ENCODE measurements around the gene GID8. TPM values are rescaled to one million over a fixed set of nuclear protein-coding genes. Genes with fewer than 3 reads are reported as not detected.

GID8 gene
- total RNA-seq, 2 experiments from 2014 or later: 39.2 to 42.2 TPM

DNA sequence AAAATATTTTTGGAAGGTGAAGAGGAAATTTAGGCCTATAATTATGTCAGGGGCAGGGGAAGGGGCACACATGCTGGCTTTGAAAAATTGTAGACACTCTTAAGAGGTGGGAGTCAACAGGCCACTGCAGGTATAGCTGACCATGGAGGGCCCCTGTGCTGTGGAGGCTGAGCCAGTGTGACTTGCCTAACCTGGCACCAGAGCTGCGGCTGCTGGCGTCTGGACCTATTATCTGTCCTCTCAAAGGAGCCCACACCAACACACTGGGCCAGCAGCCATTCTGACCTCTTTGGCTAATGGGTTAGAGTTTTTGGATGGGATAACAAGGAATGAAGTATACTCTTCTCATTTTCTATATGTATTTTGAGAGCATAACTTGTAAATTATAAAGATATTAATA lies 4.5 kb downstream of the GID8 start:
- intact Hi-C loops (cut with micrococcal nuclease): no loop called here
- ATAC-seq (no peak), DNase-seq (no peak)
- Mint-ChIP-seq H3K9me3 (no peaks in the 10 kb centered on the region), H3K4me3 (no peak overlapping the region), H3K36me3 (ENCODE audit: low read depth) (peaks cover 54% of the 10 kb centered on the region), H3K27ac (no peak overlapping the region), H3K4me1 (ENCODE audit: low read depth) (peaks cover 26% of the 10 kb centered on the region), H3K27me3 (no peaks in the 10 kb centered on the region)
- TF ChIP-seq, protein P1, sequence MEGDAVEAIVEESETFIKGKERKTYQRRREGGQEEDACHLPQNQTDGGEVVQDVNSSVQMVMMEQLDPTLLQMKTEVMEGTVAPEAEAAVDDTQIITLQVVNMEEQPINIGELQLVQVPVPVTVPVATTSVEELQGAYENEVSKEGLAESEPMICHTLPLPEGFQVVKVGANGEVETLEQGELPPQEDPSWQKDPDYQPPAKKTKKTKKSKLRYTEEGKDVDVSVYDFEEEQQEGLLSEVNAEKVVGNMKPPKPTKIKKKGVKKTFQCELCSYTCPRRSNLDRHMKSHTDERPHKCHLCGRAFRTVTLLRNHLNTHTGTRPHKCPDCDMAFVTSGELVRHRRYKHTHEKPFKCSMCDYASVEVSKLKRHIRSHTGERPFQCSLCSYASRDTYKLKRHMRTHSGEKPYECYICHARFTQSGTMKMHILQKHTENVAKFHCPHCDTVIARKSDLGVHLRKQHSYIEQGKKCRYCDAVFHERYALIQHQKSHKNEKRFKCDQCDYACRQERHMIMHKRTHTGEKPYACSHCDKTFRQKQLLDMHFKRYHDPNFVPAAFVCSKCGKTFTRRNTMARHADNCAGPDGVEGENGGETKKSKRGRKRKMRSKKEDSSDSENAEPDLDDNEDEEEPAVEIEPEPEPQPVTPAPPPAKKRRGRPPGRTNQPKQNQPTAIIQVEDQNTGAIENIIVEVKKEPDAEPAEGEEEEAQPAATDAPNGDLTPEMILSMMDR (IDR thresholded peaks at IDR 0.05): no peak
- ChIA-PET CTCF (no interaction called here), POLR2A (interaction anchor here (2.1 kb wide), 1 partner anchor 8 kb away, joined by 5 read pairs; no protein-coding TSS in a partner anchor)

DNA sequence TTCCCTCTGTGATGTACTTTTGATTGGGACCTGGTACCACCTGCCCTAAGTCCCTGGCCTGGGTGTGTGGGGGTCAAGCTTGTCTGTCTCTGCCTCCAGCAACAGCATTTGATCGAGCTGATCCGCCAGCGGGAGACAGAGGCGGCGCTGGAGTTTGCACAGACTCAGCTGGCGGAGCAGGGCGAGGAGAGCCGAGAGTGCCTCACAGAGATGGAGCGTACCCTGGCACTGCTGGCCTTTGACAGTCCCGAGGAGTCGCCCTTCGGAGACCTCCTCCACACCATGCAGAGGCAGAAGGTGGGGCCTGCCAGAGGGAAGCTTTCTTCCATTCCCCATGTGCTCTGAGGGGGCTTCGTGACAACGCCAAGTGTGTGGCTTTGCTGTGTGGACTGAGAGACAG lies 5.4 kb downstream of the GID8 start:
- DNase-seq (no peak), ATAC-seq (no peak)
- H3K4me3 Mint-ChIP-seq: no peak overlapping the region
- no peaks in the 10 kb centered on the region for H3K9me3 Mint-ChIP-seq
- CTCF ChIA-PET: interaction anchor here (1.1 to 1.6 kb wide), 2 partner anchors 27 to 35 kb away, joined by 3 read pairs; no protein-coding TSS in a partner anchor
- intact Hi-C loops (cut with micrococcal nuclease): no loop called here
- TF ChIP-seq, protein P1 (IDR thresholded peaks at IDR 0.05): no peak
- H3K36me3 Mint-ChIP-seq (ENCODE audit: low read depth): peaks cover 60% of the 10 kb centered on the region
- no peaks in the 10 kb centered on the region for H3K27me3 Mint-ChIP-seq
- POLR2A ChIA-PET: interaction anchor here (1.1 to 2.1 kb wide), 2 partner anchors 9 to 16 kb away, joined by 3 to 5 read pairs; no protein-coding TSS in a partner anchor
- no peak overlapping the region for H3K27ac Mint-ChIP-seq
- peaks cover 27% of the 10 kb centered on the region for H3K4me1 Mint-ChIP-seq (ENCODE audit: low read depth)

DNA sequence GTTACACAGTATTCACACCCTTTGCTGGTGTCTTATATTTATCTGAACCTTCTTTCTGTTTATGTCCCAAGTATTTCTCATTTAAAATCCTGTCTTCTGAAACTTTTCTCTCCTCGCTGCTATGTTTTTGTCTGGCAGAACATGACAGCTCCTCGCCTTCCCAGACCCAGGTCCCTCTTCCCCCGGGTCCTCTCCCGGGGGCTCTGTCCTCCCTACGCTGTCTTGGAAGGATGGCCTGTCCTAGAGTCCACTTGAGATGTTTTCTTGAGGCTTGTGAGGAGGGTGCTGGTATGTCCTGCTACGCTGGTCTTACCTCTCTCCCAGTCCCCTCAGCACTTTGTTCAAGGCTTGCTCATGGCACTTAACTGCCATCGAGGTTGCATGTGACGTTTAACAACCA lies 6.2 kb downstream of the GID8 start:
- H3K4me3 Mint-ChIP-seq: no peak overlapping the region
- ATAC-seq (no peak), DNase-seq (no peak)
- intact Hi-C loops (cut with micrococcal nuclease): no loop called here
- H3K27ac Mint-ChIP-seq: no peak overlapping the region
- no peaks in the 10 kb centered on the region for H3K9me3 Mint-ChIP-seq
- peaks cover 25% of the 10 kb centered on the region for H3K4me1 Mint-ChIP-seq (ENCODE audit: low read depth)
- TF ChIP-seq, protein P1 (IDR thresholded peaks at IDR 0.05): no peak
- POLR2A ChIA-PET: interaction anchor here (1.1 to 2.1 kb wide), 3 partner anchors 9 to 17 kb away, joined by 3 to 5 read pairs (median 4); no protein-coding TSS in a partner anchor
- no peaks in the 10 kb centered on the region for H3K27me3 Mint-ChIP-seq
- CTCF ChIA-PET: interaction anchor here (1.1 to 1.6 kb wide), 2 partner anchors 28 to 36 kb away, joined by 3 read pairs; no protein-coding TSS in a partner anchor
- H3K36me3 Mint-ChIP-seq (ENCODE audit: low read depth): peaks cover 65% of the 10 kb centered on the region

DNA sequence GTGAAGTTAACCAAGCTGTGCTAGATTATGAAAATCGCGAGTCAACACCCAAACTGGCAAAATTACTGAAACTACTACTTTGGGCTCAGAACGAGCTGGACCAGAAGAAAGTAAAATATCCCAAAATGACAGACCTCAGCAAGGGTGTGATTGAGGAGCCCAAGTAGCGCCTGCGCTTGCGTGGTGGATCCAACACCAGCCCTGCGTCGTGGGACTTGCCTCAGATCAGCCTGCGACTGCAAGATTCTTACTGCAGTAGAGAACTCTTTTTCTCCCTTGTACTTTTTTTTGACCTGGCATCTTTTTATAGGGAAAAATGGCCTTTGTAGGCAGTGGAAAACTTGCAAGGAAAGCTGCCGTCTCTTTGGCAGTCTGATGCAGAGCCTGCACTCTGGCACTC lies 6.8 kb downstream of the GID8 start:
- intact Hi-C loops (cut with micrococcal nuclease): no loop called here
- Mint-ChIP-seq H3K9me3 (no peaks in the 10 kb centered on the region), H3K4me1 (ENCODE audit: low read depth) (peaks cover 20% of the 10 kb centered on the region), H3K36me3 (ENCODE audit: low read depth) (peaks cover 67% of the 10 kb centered on the region), H3K27ac (no peak overlapping the region), H3K27me3 (no peaks in the 10 kb centered on the region), H3K4me3 (no peak overlapping the region)
- CTCF ChIA-PET: interaction anchor here (1.1 to 1.6 kb wide), 2 partner anchors 29 to 37 kb away, joined by 3 read pairs; no protein-coding TSS in a partner anchor
- POLR2A ChIA-PET: interaction anchor here (0.7 to 1.4 kb wide), 4 partner anchors 8 to 63 kb away, joined by 3 to 4 read pairs (median 3); no protein-coding TSS in a partner anchor
- DNase-seq: no peak
- ATAC-seq: no peak
- TF ChIP-seq, protein P1 (IDR thresholded peaks at IDR 0.05): no peak

DNA sequence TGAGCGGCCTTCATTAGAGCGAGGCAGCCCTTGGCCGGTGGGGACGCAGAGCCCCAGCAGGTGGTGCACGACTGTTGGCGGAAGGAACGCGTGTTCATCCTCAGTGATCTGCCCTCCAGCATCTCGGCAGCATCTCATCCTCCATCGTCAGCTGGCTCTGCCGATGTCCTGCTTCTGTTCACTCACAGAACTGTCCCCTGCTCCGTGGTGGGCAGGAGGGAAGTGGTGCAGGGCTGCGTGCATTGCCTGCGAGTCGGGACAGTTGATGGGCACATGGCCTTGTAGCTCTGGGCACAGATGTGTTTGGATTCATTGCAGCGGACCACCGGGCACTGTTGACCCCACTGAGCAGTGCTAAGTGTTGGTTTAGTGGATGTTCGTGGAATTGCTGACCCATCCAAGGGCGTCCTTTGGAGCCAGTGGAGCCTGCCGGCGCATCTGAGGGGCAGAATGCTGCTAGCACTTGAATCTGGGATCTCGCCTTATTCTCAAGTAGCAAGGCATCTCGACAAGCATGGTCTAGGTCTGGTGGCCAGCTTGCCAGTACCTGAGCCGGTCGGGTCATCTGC lies 7.9 kb downstream of the GID8 start:
- CTCF ChIA-PET: interaction anchor here (1.3 kb wide), 1 partner anchor 38 kb away, joined by 5 read pairs; no protein-coding TSS in a partner anchor

More for the DNA sequence above, 7.9 kb downstream of the GID8 start:
- Mint-ChIP-seq H3K36me3 (ENCODE audit: low read depth) (peaks cover 73% of the 10 kb centered on the region), H3K4me3 (no peak overlapping the region), H3K9me3 (no peaks in the 10 kb centered on the region), H3K27me3 (no peaks in the 10 kb centered on the region), H3K27ac (no peak overlapping the region), H3K4me1 (ENCODE audit: low read depth) (peaks cover 17% of the 10 kb centered on the region)
- intact Hi-C loops (cut with micrococcal nuclease): no loop called here
- TF ChIP-seq, protein P1 (IDR thresholded peaks at IDR 0.05): no peak
- POLR2A ChIA-PET: interaction anchor here (1.1 to 1.3 kb wide), 2 partner anchors 8 to 34 kb away, joined by 3 read pairs; partner anchors contain the start of gene GID8
- no peak for ATAC-seq
- no peak for DNase-seq
